Smooth muscle cell (in vitro differentiated cells): ENCODE measurements around the gene MORF4L1. TPM values are rescaled to one million over a fixed set of nuclear protein-coding genes. Genes with fewer than 3 reads are reported as not detected.

Experiments used
- DNase-seq: peaks from one replicate; lab custom pipeline; 2025; ENCODE audit not compliant: unreplicated experiment; lab: John Stamatoyannopoulos, UW
- H2AFZ ChIP-seq: fragments of 200-600 bp; sonication (generic); 2 replicates; pipeline ENCODE4 v1.6.0; 2016; ENCODE audit warnings: antibody characterized with exemption, low read depth, mild to moderate bottlenecking
- H3F3A ChIP-seq: fragments of 200-600 bp; sonication (generic); 2 replicates; pipeline ENCODE4 v1.6.0; 2017; ENCODE audit warnings: antibody characterized with exemption, low read depth
- H3K27ac ChIP-seq: fragments of 200-600 bp; sonication (generic); 2 replicates; pipeline ENCODE4 v1.5.1; 2016; ENCODE audit warnings: low read depth, mild to moderate bottlenecking
- H3K27me3 ChIP-seq: fragments of 200-600 bp; sonication (generic); 2 replicates; pipeline ENCODE4 v1.6.1; 2016; ENCODE audit warnings: low read depth, mild to moderate bottlenecking
- H3K36me3 ChIP-seq: fragments of 200-600 bp; sonication (generic); 2 replicates; pipeline ENCODE4 v1.5.1; 2016; ENCODE audit warnings: low read depth
- H3K4me1 ChIP-seq: fragments of 200-600 bp; sonication (generic); 2 replicates; pipeline ENCODE4 v1.5.1; 2016; ENCODE audit warnings: low read depth
- H3K4me2 ChIP-seq: fragments of 200-600 bp; sonication (generic); 2 replicates; pipeline ENCODE4 v1.6.0; 2016; ENCODE audit warnings: mild to moderate bottlenecking
- H3K4me3 ChIP-seq: fragments of 200-600 bp; sonication (generic); 2 replicates; pipeline ENCODE4 v1.5.1; 2016; ENCODE audit warnings: mild to moderate bottlenecking
- H3K79me2 ChIP-seq: fragments of 200-600 bp; sonication (generic); 2 replicates; pipeline ENCODE4 v1.6.0; 2016; ENCODE audit warnings: low read depth, mild to moderate bottlenecking
- H3K9ac ChIP-seq: fragments of 200-600 bp; sonication (generic); 2 replicates; pipeline ENCODE4 v1.6.0; 2016; ENCODE audit warnings: low read depth
- H3K9me3 ChIP-seq: fragments of 200-600 bp; sonication (generic); replicated peaks from 2 replicates; pipeline ENCODE4 v1.5.1; 2016; ENCODE audit warnings: low read depth
- H4K20me1 ChIP-seq: fragments of 200-600 bp; sonication (generic); 2 replicates; pipeline ENCODE4 v1.6.0; 2016; ENCODE audit warnings: low read depth
- WGBS: methylation state at CpG from one replicate; pipeline ENCODE4 v1.1.7; 2016; ENCODE audit warnings: low lambda C conversion rate; 5-methylcytosine and 5-hydroxymethylcytosine counted together
- polyA plus RNA-seq: library from polyadenylated mRNA; unstranded; fragments of >200 nt; fragmentation: Nextera tagmentation; extraction: Ambion mirVana; gene quantifications from 2 replicates; pipeline ENCODE4 v1.2.1, GENCODE V29; 2016
- total RNA-seq: library from RNA; depleted of rRNA; stranded (reverse); fragments of >200 nt; gene quantifications from 2 replicates; pipeline ENCODE4 v1.2.3, GENCODE V29; 2014
- TF ChIP-seq, protein P1 (sequence below): fragments of 200-600 bp; sonication (generic); IDR thresholded peaks from 2 replicates; pipeline ENCODE4 v1.5.1; 2017; ENCODE audit warnings: borderline replicate concordance, mild to moderate bottlenecking, antibody characterized with exemption; ENCODE audit not compliant: insufficient read depth, poor library complexity, severe bottlenecking

The MORF4L1 gene
- total and polyA plus RNA-seq, 2 experiments from 2014 or later = 399 to 457 TPM

DNA sequence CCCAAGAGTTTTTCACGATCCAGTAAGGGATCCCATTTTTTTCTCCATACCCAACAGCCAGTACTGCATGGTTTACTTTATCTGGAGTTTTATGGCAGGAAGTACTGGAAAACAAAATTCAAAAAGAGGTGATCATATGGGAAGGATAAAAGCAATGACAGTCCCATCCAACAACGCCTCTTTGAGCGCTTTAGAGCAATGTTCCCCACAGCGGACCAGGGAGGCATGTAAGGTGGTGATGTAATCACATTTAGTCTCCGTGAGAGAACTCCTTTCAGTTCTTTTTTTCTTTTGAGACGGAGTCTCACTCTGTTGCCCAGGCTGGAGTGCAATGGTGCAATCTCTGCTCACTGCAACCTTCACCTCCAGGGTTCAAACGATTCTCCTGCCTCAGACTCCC is 50.3 kb downstream of the MORF4L1 start:
- 91% methylated on average over 7 of the region's 7 CpGs for WGBS
- no peak overlapping the region for H3K4me3 ChIP-seq
- H4K20me1 ChIP-seq = peaks cover 60% of the 10 kb centered on the region
- no peak overlapping the region for H3K27ac ChIP-seq
- peaks cover 2% of the 10 kb centered on the region for H3K36me3 ChIP-seq
- no peaks in the 10 kb centered on the region for H3K79me2 ChIP-seq
- no peak overlapping the region for H3K9ac ChIP-seq
- H3F3A ChIP-seq = no peaks in the 10 kb centered on the region
- H2AFZ ChIP-seq = no peak overlapping the region
- no peaks in the 10 kb centered on the region for H3K27me3 ChIP-seq
- DNase-seq = no peak
- TF ChIP-seq, protein P1, sequence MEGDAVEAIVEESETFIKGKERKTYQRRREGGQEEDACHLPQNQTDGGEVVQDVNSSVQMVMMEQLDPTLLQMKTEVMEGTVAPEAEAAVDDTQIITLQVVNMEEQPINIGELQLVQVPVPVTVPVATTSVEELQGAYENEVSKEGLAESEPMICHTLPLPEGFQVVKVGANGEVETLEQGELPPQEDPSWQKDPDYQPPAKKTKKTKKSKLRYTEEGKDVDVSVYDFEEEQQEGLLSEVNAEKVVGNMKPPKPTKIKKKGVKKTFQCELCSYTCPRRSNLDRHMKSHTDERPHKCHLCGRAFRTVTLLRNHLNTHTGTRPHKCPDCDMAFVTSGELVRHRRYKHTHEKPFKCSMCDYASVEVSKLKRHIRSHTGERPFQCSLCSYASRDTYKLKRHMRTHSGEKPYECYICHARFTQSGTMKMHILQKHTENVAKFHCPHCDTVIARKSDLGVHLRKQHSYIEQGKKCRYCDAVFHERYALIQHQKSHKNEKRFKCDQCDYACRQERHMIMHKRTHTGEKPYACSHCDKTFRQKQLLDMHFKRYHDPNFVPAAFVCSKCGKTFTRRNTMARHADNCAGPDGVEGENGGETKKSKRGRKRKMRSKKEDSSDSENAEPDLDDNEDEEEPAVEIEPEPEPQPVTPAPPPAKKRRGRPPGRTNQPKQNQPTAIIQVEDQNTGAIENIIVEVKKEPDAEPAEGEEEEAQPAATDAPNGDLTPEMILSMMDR = no peak
- H3K4me2 ChIP-seq = no peak overlapping the region
- no peaks in the 10 kb centered on the region for H3K4me1 ChIP-seq
- H3K9me3 ChIP-seq = no peaks in the 10 kb centered on the region

DNA sequence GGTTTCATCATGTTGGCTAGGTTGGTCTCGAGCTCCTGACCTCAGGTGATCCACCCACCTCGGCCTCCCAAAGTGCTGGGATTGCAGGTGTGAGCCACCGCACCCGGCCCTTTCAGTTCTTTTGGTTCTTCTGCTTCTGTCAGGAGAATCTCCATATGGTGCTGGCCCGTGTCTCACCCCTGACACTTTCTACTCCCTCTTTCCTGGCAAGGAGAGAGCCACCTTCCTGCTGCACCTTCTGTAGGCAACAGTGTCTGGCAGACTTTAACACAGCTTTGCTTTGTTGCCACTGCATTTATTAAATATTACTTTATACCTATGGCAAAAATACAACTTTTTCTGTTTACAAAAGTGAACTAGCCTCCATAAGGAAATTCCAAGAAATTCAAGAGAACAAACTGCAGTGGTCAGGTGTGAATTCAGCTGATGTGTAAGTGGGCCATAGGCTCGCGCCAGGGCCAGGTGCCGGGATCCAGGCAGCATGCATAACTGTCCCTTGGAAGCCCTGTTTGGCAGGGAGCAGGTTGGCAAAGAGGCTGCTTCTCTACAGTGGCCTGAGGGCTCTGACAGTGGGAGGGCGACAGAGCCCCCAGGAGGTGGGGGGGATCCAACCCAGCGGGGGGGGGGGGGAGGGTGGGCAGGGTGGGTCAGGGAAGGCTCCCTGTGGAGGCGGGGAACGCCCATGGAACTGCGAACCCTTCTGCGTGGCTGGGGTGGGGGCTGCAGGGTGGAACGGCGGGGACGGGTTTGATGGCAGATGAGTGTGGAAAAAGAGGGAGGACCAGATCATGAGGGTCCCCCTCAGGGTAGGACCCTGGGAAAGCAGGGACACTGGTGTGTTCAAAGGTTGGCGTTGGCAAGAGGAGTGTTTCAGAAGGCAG is 51.0 kb downstream of the MORF4L1 start:
- Histone ChIP-seq H3K9me3 (no peaks in the 10 kb centered on the region), H3K79me2 (no peaks in the 10 kb centered on the region), H3K36me3 (peaks cover 2% of the 10 kb centered on the region), H3K4me3 (no peak overlapping the region), H3K27me3 (no peaks in the 10 kb centered on the region), H3F3A (no peaks in the 10 kb centered on the region), H2AFZ (no peak overlapping the region), H3K4me1 (no peaks in the 10 kb centered on the region), H3K27ac (no peak overlapping the region), H4K20me1 (peaks cover 54% of the 10 kb centered on the region), H3K9ac (no peak overlapping the region), H3K4me2 (no peak overlapping the region)
- TF ChIP-seq, protein P1 = no peak
- 97% methylated on average over 11 of the region's 18 CpGs for WGBS
- DNase-seq = no peak

DNA sequence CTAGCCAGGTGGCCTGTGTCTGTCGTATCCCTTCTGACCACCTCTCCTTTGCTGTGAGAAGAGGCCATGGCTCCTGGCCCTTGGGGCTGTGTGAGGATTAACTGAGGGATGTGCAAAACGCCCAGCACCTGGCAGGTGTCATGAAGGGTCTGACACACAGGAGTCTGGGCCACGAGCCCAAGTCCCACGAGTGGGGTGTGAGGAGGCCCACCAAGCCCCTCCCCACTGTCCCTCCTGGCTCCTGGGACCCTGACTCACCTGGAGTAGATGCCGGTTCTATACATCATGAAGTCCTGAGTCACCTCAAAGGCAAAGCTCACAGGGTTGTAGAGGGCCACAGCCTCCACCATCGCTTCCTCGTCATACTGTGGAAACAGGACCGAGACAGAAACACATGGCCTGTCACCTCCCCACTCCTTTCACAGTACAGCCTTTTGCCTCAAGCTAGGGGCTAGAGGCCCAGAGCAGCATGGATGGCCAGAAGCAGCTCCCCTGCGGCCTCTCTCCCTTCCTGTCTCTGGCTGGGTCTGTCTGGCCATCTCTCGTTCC is 52.5 kb downstream of the MORF4L1 start:
- Histone ChIP-seq H3K36me3 (peaks cover 2% of the 10 kb centered on the region), H3K9ac (no peak overlapping the region), H3K4me3 (no peak overlapping the region), H3K9me3 (no peaks in the 10 kb centered on the region), H3K27ac (no peak overlapping the region), H3K4me2 (no peak overlapping the region), H3F3A (no peaks in the 10 kb centered on the region), H3K27me3 (no peaks in the 10 kb centered on the region), H4K20me1 (peaks cover 40% of the 10 kb centered on the region), H3K79me2 (no peaks in the 10 kb centered on the region), H2AFZ (no peak overlapping the region), H3K4me1 (no peaks in the 10 kb centered on the region)
- DNase-seq = no peak
- TF ChIP-seq, protein P1 = no peak
- WGBS = 93% methylated on average over 9 of the region's 10 CpGs
